Stimulated activated CD4-positive, alpha-beta T cell treated with anti-CD3 and anti-CD28 coated beads, Interleukin-15, amount 100 ng/mL, for 24 hours (primary cell): ENCODE measurements around the gene CRYBB3.
"Not testable (repeated sequence)": the region's sequence is repeated elsewhere in the genome, so short reads cannot be mapped to it uniquely, and the experiment has no call there.

ENCODE experiments used
- DNase-seq: peaks from one replicate; pipeline ENCODE4 v3.0.0-alpha.2; 2020

Gene CRYBB3

GRCh38 chr22:25176175-25176574 lies 23.5 kb upstream of the CRYBB3 start:
- no peak for DNase-seq

- DNase-seq, result no peak
These were observed 22.9 kb upstream of the CRYBB3 start for GRCh38 chr22:25176799-25177198.

GRCh38 chr22:25177226-25177625 lies 22.4 kb upstream of the CRYBB3 start:
- DNase-seq, result no peak

- DNase-seq, result no peak
These were observed 21.8 kb upstream of the CRYBB3 start for GRCh38 chr22:25177895-25178294.

GRCh38 chr22:25178348-25178747 lies 21.3 kb upstream of the CRYBB3 start:
- DNase-seq, result not testable (repeated sequence)

GRCh38 chr22:25178869-25179631 lies 20.6 kb upstream of the CRYBB3 start:
- not testable (repeated sequence) for DNase-seq

GRCh38 chr22:25182131-25183110 lies 17.2 kb upstream of the CRYBB3 start:
- no peak for DNase-seq

- DNase-seq, result no peak
These were observed 15.6 kb upstream of the CRYBB3 start for GRCh38 chr22:25183949-25184619.

GRCh38 chr22:25186140-25186539 lies 13.5 kb upstream of the CRYBB3 start:
- no peak for DNase-seq

- DNase-seq, result no peak
These were observed 12.2 kb upstream of the CRYBB3 start for GRCh38 chr22:25187469-25187868.

GRCh38 chr22:25192406-25192805 lies 7.3 kb upstream of the CRYBB3 start:
- DNase-seq, result no peak

GRCh38 chr22:25193130-25193529 lies 6.5 kb upstream of the CRYBB3 start:
- no peak for DNase-seq

- no peak for DNase-seq
These were observed 6.1 kb upstream of the CRYBB3 start for GRCh38 chr22:25193548-25193947.

- DNase-seq, result no peak
These were observed 3.3 kb upstream of the CRYBB3 start for GRCh38 chr22:25196326-25196725.

- DNase-seq, result no peak
These were observed 2.3 kb upstream of the CRYBB3 start for GRCh38 chr22:25197340-25197739.

- no peak for DNase-seq
These were observed 1.3 kb downstream of the CRYBB3 start for GRCh38 chr22:25200967-25201366.

GRCh38 chr22:25201557-25202273 lies 2.1 kb downstream of the CRYBB3 start:
- no peak for DNase-seq

GRCh38 chr22:25202290-25202921 lies 2.7 kb downstream of the CRYBB3 start:
- DNase-seq, result peak; percentile 68

GRCh38 chr22:25203082-25203481 lies 3.4 kb downstream of the CRYBB3 start:
- no peak for DNase-seq

- DNase-seq, result not testable (repeated sequence)
These were observed 4.9 kb downstream of the CRYBB3 start for GRCh38 chr22:25204547-25204946.

- no peak for DNase-seq
These were observed 6.2 kb downstream of the CRYBB3 start for GRCh38 chr22:25205847-25206246.

GRCh38 chr22:25206998-25207397 lies 7.3 kb downstream of the CRYBB3 start:
- DNase-seq, result no peak
